Neural progenitor cell (in vitro differentiated cells): ENCODE results near the gene STK24. TPM values are rescaled to one million over a fixed set of nuclear protein-coding genes. Genes with fewer than 3 reads are reported as not detected.

Source experiments
- DNase-seq: peaks from one replicate; pipeline ENCODE4 v3.0.0-alpha.2; 2016; ENCODE audit warnings: low spot score
- H2AFZ ChIP-seq: fragments of 200-600 bp; sonication (generic); replicated peaks from 2 replicates; pipeline ENCODE4 v1.6.1; 2016; ENCODE audit warnings: antibody characterized with exemption
- H3F3A ChIP-seq: fragments of 200-600 bp; sonication (generic); 2 replicates; pipeline ENCODE4 v1.6.1; 2016; ENCODE audit warnings: antibody characterized with exemption, low read depth
- H3K27ac ChIP-seq: fragments of 200-600 bp; sonication (generic); 2 replicates; pipeline ENCODE4 v1.5.1; 2016; ENCODE audit warnings: mild to moderate bottlenecking
- H3K27me3 ChIP-seq: fragments of 200-600 bp; sonication (generic); 2 replicates; pipeline ENCODE4 v1.6.1; 2016; ENCODE audit warnings: mild to moderate bottlenecking, moderate library complexity
- H3K36me3 ChIP-seq: fragments of 200-600 bp; sonication (generic); 2 replicates; pipeline ENCODE4 v1.5.1; 2016
- H3K4me1 ChIP-seq: fragments of 200-600 bp; sonication (generic); 2 replicates; pipeline ENCODE4 v1.6.1; 2016; ENCODE audit warnings: mixed run types
- H3K4me2 ChIP-seq: fragments of 200-600 bp; sonication (generic); 2 replicates; pipeline ENCODE4 v1.6.1; 2016
- H3K4me3 ChIP-seq: fragments of 200-600 bp; sonication (generic); 2 replicates; pipeline ENCODE4 v1.5.1; 2016
- H3K79me2 ChIP-seq: fragments of 200-600 bp; sonication (generic); 2 replicates; pipeline ENCODE4 v1.6.1; 2016; ENCODE audit warnings: low read depth
- H3K9ac ChIP-seq: fragments of 200-600 bp; sonication (generic); 2 replicates; pipeline ENCODE4 v1.6.1; 2016
- H3K9me3 ChIP-seq: fragments of 200-600 bp; sonication (generic); 2 replicates; pipeline ENCODE4 v1.5.1; 2016; ENCODE audit warnings: low read depth
- H4K20me1 ChIP-seq: fragments of 200-600 bp; sonication (generic); 2 replicates; pipeline ENCODE4 v1.6.1; 2016; ENCODE audit warnings: low read depth
- H3K27ac Mint-ChIP-seq: 3 replicates; pipeline ENCODE4 v1.8.0; 2021; ENCODE audit warnings: mixed read lengths
- H3K27me3 Mint-ChIP-seq: 2 replicates; pipeline ENCODE4 v1.8.0; 2022; ENCODE audit warnings: low read depth, mild to moderate bottlenecking, inconsistent platforms, moderate library complexity, mixed read lengths; ENCODE audit not compliant: insufficient read depth
- H3K36me3 Mint-ChIP-seq: 3 replicates; pipeline ENCODE4 v1.8.0; 2021; ENCODE audit warnings: mixed read lengths
- H3K4me1 Mint-ChIP-seq: 3 replicates; pipeline ENCODE4 v1.8.0; 2021; ENCODE audit warnings: mixed read lengths
- H3K4me3 Mint-ChIP-seq: 3 replicates; pipeline ENCODE4 v1.8.0; 2021; ENCODE audit warnings: mild to moderate bottlenecking, moderate library complexity, mixed read lengths
- H3K9me3 Mint-ChIP-seq: 3 replicates; pipeline ENCODE4 v1.8.0; 2020; ENCODE audit warnings: mixed read lengths
- CTCF ChIP-seq: fragments of 200-600 bp; sonication (generic); IDR thresholded peaks from 2 replicates; pipeline ENCODE4 v1.5.1; 2017; ENCODE audit warnings: antibody characterized with exemption, mild to moderate bottlenecking
- EZH2 ChIP-seq: fragments of 200-600 bp; sonication (generic); IDR thresholded peaks from 2 replicates; pipeline ENCODE4 v1.6.1; 2017; ENCODE audit warnings: antibody characterized with exemption, mild to moderate bottlenecking, moderate library complexity
- EZH2phosphoT487 ChIP-seq: fragments of 200-600 bp; sonication (generic); IDR thresholded peaks from 2 replicates; pipeline ENCODE4 v1.6.1; 2017; ENCODE audit warnings: antibody characterized with exemption
- total RNA-seq: library from RNA; depleted of rRNA; stranded (reverse); fragments of >200 nt; gene quantifications from 2 replicates; pipeline ENCODE4 v1.2.3, GENCODE V29; 2015; ENCODE audit warnings: low replicate concordance

The STK24 gene
- total RNA-seq, 1 donor from 2014 or later = 330 TPM

- Mint-ChIP-seq H3K36me3 (peaks cover 43% of the 10 kb centered on the region), H3K27ac (no peak overlapping the region), H3K27me3 (peaks cover 2% of the 10 kb centered on the region), H3K4me1 (no peaks in the 10 kb centered on the region), H3K4me3 (no peak overlapping the region), H3K9me3 (no peaks in the 10 kb centered on the region)
- Histone ChIP-seq H4K20me1 (no peaks in the 10 kb centered on the region), H3K4me3 (no peak overlapping the region), H3K9ac (no peak overlapping the region), H3K4me2 (no peak overlapping the region), H3K9me3 (no peaks in the 10 kb centered on the region), H3K36me3 (no peaks in the 10 kb centered on the region), H3K4me1 (no peaks in the 10 kb centered on the region), H3F3A (no peaks in the 10 kb centered on the region), H3K27me3 (no peaks in the 10 kb centered on the region), H3K27ac (no peak overlapping the region), H3K79me2 (no peaks in the 10 kb centered on the region), H2AFZ (no peak overlapping the region)
- TF ChIP-seq EZH2phosphoT487 = no peak
- DNase-seq = no peak
Observed at GRCh38 chr13:98411617-98412265, 165.2 kb downstream of the STK24 start.

DNA sequence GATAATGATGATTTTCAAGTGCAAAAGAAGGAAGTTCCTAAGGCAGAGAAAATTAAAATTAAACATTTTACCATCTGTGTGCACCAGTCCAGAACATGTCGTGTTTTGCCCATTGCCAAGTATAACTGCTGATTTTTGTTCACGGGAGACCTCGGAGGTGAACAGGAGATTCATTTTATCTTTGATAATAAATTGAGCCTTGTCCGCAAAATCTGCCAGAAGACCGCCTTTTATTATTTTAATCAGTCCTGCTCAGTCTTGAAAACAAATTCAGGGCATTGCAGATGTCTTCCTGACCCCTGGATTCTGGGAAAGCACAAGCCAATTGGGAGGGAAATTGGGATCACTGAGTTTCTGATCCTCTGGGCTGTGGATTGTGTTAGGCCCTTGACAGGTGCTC lies 165.9 kb downstream of the STK24 start:
- no peaks in the 10 kb centered on the region for H3K79me2 ChIP-seq
- Mint-ChIP-seq H3K4me1 (no peaks in the 10 kb centered on the region), H3K27me3 (peaks cover 2% of the 10 kb centered on the region), H3K9me3 (no peaks in the 10 kb centered on the region), H3K4me3 (no peak overlapping the region), H3K27ac (no peak overlapping the region), H3K36me3 (peaks cover 37% of the 10 kb centered on the region)
- H3K9ac ChIP-seq = no peak overlapping the region
- H3K4me3 ChIP-seq = no peak overlapping the region
- H3F3A ChIP-seq = no peaks in the 10 kb centered on the region
- H3K27me3 ChIP-seq = no peaks in the 10 kb centered on the region
- no peak overlapping the region for H3K27ac ChIP-seq
- no peaks in the 10 kb centered on the region for H3K36me3 ChIP-seq
- no peak overlapping the region for H2AFZ ChIP-seq
- no peaks in the 10 kb centered on the region for H3K4me1 ChIP-seq
- no peak for TF ChIP-seq EZH2
- TF ChIP-seq CTCF = no peak
- TF ChIP-seq EZH2phosphoT487 = no peak
- no peak overlapping the region for H3K4me2 ChIP-seq
- DNase-seq = no peak
- H3K9me3 ChIP-seq = no peaks in the 10 kb centered on the region
- H4K20me1 ChIP-seq = no peaks in the 10 kb centered on the region

DNA sequence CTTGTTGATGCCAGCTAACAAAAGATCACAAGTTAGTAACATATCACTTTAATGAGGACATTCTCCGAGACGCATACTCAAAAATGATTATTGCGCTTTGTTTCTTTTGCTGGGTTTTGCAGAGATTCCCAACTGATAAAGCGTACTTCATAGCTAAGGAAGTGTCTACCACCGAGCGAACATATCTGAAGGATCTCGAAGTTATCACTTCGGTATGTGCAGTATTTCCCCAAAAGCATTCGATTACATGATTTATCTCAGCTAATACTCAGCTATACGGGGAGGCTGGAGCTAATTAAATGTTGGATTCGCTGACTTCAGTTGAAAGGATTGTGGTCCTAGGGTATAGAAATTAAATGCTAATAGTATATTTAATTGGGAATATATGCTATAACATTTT lies 166.3 kb downstream of the STK24 start:
- H3K4me2 ChIP-seq = no peak overlapping the region
- H3K4me3 ChIP-seq = no peak overlapping the region
- H3K27ac ChIP-seq = no peak overlapping the region
- TF ChIP-seq EZH2 (no peak), EZH2phosphoT487 (no peak), CTCF (no peak)
- peaks cover 2% of the 10 kb centered on the region for H3K27me3 Mint-ChIP-seq
- no peaks in the 10 kb centered on the region for H3K79me2 ChIP-seq
- H3K4me1 ChIP-seq = peaks cover under 1% of the 10 kb centered on the region
- no peaks in the 10 kb centered on the region for H3K9me3 Mint-ChIP-seq
- no peak overlapping the region for H3K27ac Mint-ChIP-seq
- no peak overlapping the region for H3K4me3 Mint-ChIP-seq
- no peaks in the 10 kb centered on the region for H3F3A ChIP-seq
- H3K36me3 ChIP-seq = no peaks in the 10 kb centered on the region
- no peak for DNase-seq
- no peak overlapping the region for H2AFZ ChIP-seq
- no peaks in the 10 kb centered on the region for H3K4me1 Mint-ChIP-seq
- peaks cover under 1% of the 10 kb centered on the region for H4K20me1 ChIP-seq
- no peaks in the 10 kb centered on the region for H3K27me3 ChIP-seq
- no peaks in the 10 kb centered on the region for H3K9me3 ChIP-seq
- H3K9ac ChIP-seq = no peak overlapping the region
- peaks cover 34% of the 10 kb centered on the region for H3K36me3 Mint-ChIP-seq

GRCh38 chr13:98409281-98409680 lies 167.6 kb downstream of the STK24 start:
- no peaks in the 10 kb centered on the region for H3K79me2 ChIP-seq
- H3K4me1 Mint-ChIP-seq = peaks cover 7% of the 10 kb centered on the region
- no peak overlapping the region for H3K4me3 ChIP-seq
- H3K4me2 ChIP-seq = no peak overlapping the region
- no peaks in the 10 kb centered on the region for H3K9me3 ChIP-seq
- H3F3A ChIP-seq = peaks cover 10% of the 10 kb centered on the region
- H3K27ac Mint-ChIP-seq = no peak overlapping the region
- H3K9ac ChIP-seq = no peak overlapping the region
- no peak overlapping the region for H3K27ac ChIP-seq
- TF ChIP-seq EZH2phosphoT487 = no peak
- no peak for TF ChIP-seq CTCF
- TF ChIP-seq EZH2 = no peak
- no peaks in the 10 kb centered on the region for H3K36me3 ChIP-seq
- no peak for DNase-seq
- no peaks in the 10 kb centered on the region for H3K9me3 Mint-ChIP-seq
- peaks cover 2% of the 10 kb centered on the region for H3K27me3 Mint-ChIP-seq
- no peak overlapping the region for H2AFZ ChIP-seq
- H4K20me1 ChIP-seq = peaks cover 5% of the 10 kb centered on the region
- H3K4me1 ChIP-seq = peaks cover 13% of the 10 kb centered on the region
- H3K36me3 Mint-ChIP-seq = peaks cover 25% of the 10 kb centered on the region
- no peaks in the 10 kb centered on the region for H3K27me3 ChIP-seq
- no peak overlapping the region for H3K4me3 Mint-ChIP-seq
